Upper lobe of left lung (tissue), 4 donors: ENCODE measurements around the gene KLHL29.

Experiments used
- EP300 ChIP-seq, 4 donors: sonication (generic); formaldehyde crosslinking; IDR thresholded peaks; one replicate each; pipeline ENCODE4 v1.5.1; 2017; ENCODE audit warnings: antibody characterized with exemption in 4 of 4, control low read depth in 2 of 4
- POLR2A ChIP-seq, 4 donors: fragments of 450-650 bp; IDR thresholded peaks; one replicate each; pipeline ENCODE4 v1.5.1; 2016 to 2017; ENCODE audit warnings: antibody characterized with exemption in 4 of 4, mild to moderate bottlenecking in 2 of 4
- POLR2AphosphoS5 ChIP-seq, 2 donors: sonication (generic); formaldehyde crosslinking; IDR thresholded peaks; one replicate each; pipeline ENCODE4 v1.5.1; 2017; ENCODE audit warnings: antibody characterized with exemption in 2 of 2
- TF ChIP-seq, protein P1 (sequence below), 6 experiments: fragments of 450-650 bp in 4 of 6; fragments of 200-600 bp in 2 of 6; sonication (generic) in 2 of 6; IDR thresholded peaks; one replicate each; pipeline ENCODE4 v1.5.1; 2016 to 2019; ENCODE audit warnings: antibody characterized with exemption in 6 of 6

DNA sequence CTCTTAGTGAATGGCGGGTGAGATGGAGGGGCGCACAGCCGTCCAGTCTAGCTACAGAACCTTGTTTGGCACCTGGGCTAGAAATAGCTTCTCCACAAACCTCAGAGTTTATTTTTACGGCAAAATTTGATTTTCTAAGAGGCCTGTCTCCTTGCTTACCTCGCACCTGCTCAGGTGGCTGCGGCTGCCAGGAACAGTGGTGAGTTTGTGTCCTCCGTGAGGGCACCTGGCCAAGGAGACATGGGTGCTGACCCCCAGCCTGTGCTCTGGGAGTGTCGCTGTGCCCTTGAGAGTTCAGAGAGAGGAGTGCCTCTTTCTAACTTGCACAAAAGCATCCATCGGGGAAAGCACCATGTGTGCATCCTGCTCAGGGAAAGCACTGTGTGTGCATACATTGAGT lies 97.2 kb downstream of the KLHL29 start:
- TF ChIP-seq, protein P1, sequence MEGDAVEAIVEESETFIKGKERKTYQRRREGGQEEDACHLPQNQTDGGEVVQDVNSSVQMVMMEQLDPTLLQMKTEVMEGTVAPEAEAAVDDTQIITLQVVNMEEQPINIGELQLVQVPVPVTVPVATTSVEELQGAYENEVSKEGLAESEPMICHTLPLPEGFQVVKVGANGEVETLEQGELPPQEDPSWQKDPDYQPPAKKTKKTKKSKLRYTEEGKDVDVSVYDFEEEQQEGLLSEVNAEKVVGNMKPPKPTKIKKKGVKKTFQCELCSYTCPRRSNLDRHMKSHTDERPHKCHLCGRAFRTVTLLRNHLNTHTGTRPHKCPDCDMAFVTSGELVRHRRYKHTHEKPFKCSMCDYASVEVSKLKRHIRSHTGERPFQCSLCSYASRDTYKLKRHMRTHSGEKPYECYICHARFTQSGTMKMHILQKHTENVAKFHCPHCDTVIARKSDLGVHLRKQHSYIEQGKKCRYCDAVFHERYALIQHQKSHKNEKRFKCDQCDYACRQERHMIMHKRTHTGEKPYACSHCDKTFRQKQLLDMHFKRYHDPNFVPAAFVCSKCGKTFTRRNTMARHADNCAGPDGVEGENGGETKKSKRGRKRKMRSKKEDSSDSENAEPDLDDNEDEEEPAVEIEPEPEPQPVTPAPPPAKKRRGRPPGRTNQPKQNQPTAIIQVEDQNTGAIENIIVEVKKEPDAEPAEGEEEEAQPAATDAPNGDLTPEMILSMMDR (IDR thresholded peaks at IDR 0.05) = no peak
- no peak for TF ChIP-seq POLR2A (IDR thresholded peaks at IDR 0.05)
- TF ChIP-seq POLR2AphosphoS5 (IDR thresholded peaks at IDR 0.05) = no peak
- no peak for TF ChIP-seq EP300 (IDR thresholded peaks at IDR 0.05)
